Activated naive CD4-positive, alpha-beta T cell treated with anti-CD3 and anti-CD28 coated beads, Interleukin-2, amount 10 ng/mL, durations not matched to agents 7 days and 5 days (primary cell): ENCODE data around the gene SLC39A5.
A peak's percentile ranks its signal among the peaks of the same experiment; 100 is the strongest.

Experiments used
- CTCF ChIA-PET: fragments of 350-600 bp; sonication (Branson Sonifier 250); formaldehyde crosslinking; loops from one replicate; lab custom pipeline; 2021; ENCODE audit warnings: antibody characterized with exemption; lab: Charles Lee
- DNase-seq: peaks from one replicate; pipeline ENCODE4 v3.0.0-alpha.2; 2020
- H3K27ac Mint-ChIP-seq: one replicate; pipeline ENCODE4 v1.8.0; 2021; ENCODE audit warnings: mild to moderate bottlenecking, moderate library complexity, mixed read lengths
- H3K27me3 Mint-ChIP-seq: one replicate; pipeline ENCODE4 v1.8.0; 2021; ENCODE audit warnings: mild to moderate bottlenecking, mixed read lengths
- H3K36me3 Mint-ChIP-seq: one replicate; pipeline ENCODE4 v1.8.0; 2021; ENCODE audit warnings: mixed read lengths
- H3K4me1 Mint-ChIP-seq: one replicate; pipeline ENCODE4 v1.8.0; 2021; ENCODE audit warnings: mixed read lengths
- H3K4me3 Mint-ChIP-seq: one replicate; pipeline ENCODE4 v1.8.0; 2021; ENCODE audit warnings: mild to moderate bottlenecking, moderate library complexity, mixed read lengths
- H3K9me3 Mint-ChIP-seq: one replicate; pipeline ENCODE4 v1.8.0; 2021; ENCODE audit warnings: mixed read lengths

The SLC39A5 gene

GRCh38 chr12:56241424-56242303, 11.8 kb downstream of the SLC39A5 start:
- Mint-ChIP-seq H3K27me3 (no peaks in the 10 kb centered on the region), H3K36me3 (peaks cover 33% of the 10 kb centered on the region), H3K9me3 (no peaks in the 10 kb centered on the region), H3K4me1 (no peaks in the 10 kb centered on the region), H3K4me3 (no peak overlapping the region), H3K27ac (no peak overlapping the region)
- CTCF ChIA-PET = no interaction called here
- DNase-seq = no peak

DNA sequence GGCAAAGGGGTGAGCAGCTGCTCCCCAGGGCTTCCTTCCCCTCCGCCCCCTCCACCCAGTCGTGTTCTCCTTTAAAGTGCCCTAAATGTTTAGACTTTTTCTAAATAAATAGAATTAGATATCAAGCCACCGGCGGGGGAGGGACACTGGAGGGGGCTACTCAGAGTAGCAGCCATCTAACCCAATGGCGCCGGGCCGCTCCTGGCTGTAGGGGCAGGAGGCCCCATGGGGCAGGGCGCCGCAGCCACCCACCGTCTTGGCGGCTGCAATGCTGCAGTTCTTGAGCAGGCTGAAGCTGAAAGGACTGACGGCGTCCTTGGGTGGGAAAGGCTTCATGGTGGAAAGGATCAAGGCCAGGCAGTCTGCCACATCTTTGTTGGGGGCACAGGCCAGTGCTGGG, 13.1 kb downstream of the SLC39A5 start:
- H3K4me1 Mint-ChIP-seq = no peaks in the 10 kb centered on the region
- H3K9me3 Mint-ChIP-seq = no peaks in the 10 kb centered on the region
- no peak overlapping the region for H3K27ac Mint-ChIP-seq
- no peak overlapping the region for H3K4me3 Mint-ChIP-seq
- CTCF ChIA-PET = no interaction called here
- H3K36me3 Mint-ChIP-seq = peaks cover 42% of the 10 kb centered on the region
- DNase-seq = no peak
- no peaks in the 10 kb centered on the region for H3K27me3 Mint-ChIP-seq

GRCh38 chr12:56243731-56244181, 13.9 kb downstream of the SLC39A5 start:
- Mint-ChIP-seq H3K4me1 (no peaks in the 10 kb centered on the region), H3K27me3 (no peaks in the 10 kb centered on the region), H3K36me3 (peaks cover 43% of the 10 kb centered on the region), H3K9me3 (no peaks in the 10 kb centered on the region), H3K27ac (no peak overlapping the region), H3K4me3 (no peak overlapping the region)
- CTCF ChIA-PET = no interaction called here
- DNase-seq = no peak

DNA sequence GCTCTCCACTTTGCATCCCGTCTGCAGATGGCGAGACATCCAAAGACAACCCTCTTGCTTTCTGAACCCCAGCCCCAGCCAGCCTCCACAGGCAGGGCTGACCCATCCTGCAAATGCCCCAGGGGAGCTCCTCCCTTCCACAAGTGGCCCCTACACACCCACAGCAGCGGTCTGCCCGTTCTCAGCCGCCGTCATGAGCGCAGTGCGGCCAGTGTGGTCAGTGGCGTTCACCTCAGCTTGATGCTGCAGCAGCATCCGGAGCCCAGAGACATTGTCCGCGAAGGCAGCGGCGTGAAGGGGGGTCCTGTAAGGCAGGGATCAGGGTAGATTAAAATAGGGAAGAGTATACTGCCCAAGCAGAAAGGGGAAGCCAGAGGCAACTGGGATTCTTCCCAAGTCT, 14.6 kb downstream of the SLC39A5 start:
- H3K4me1 Mint-ChIP-seq = no peaks in the 10 kb centered on the region
- H3K36me3 Mint-ChIP-seq = peaks cover 46% of the 10 kb centered on the region
- no peak for DNase-seq
- CTCF ChIA-PET = interaction anchor here (0.5 kb wide), 1 partner anchor 42 kb away, joined by 3 read pairs; no protein-coding TSS in a partner anchor
- no peaks in the 10 kb centered on the region for H3K9me3 Mint-ChIP-seq
- no peaks in the 10 kb centered on the region for H3K27me3 Mint-ChIP-seq
- no peak overlapping the region for H3K27ac Mint-ChIP-seq
- no peak overlapping the region for H3K4me3 Mint-ChIP-seq

- H3K9me3 Mint-ChIP-seq = no peaks in the 10 kb centered on the region
- no peak overlapping the region for H3K4me3 Mint-ChIP-seq
- CTCF ChIA-PET = interaction anchor here (1.4 kb wide), 1 partner anchor 9 kb away, joined by 3 read pairs; no protein-coding TSS in a partner anchor
- no peaks in the 10 kb centered on the region for H3K27me3 Mint-ChIP-seq
- no peaks in the 10 kb centered on the region for H3K4me1 Mint-ChIP-seq
- DNase-seq = no peak
- no peak overlapping the region for H3K27ac Mint-ChIP-seq
- H3K36me3 Mint-ChIP-seq = peaks cover 44% of the 10 kb centered on the region
Measured at GRCh38 chr12:56247923-56248322, 18.1 kb downstream of the SLC39A5 start.

GRCh38 chr12:56248711-56249110, 18.9 kb downstream of the SLC39A5 start:
- DNase-seq = no peak
- Mint-ChIP-seq H3K9me3 (no peaks in the 10 kb centered on the region), H3K36me3 (peaks cover 49% of the 10 kb centered on the region), H3K4me1 (no peaks in the 10 kb centered on the region), H3K27me3 (no peaks in the 10 kb centered on the region), H3K27ac (peak overlapping the region; percentile 20), H3K4me3 (no peak overlapping the region)
- CTCF ChIA-PET = interaction anchor here (1.4 kb wide), 1 partner anchor 8 kb away, joined by 3 read pairs; no protein-coding TSS in a partner anchor

DNA sequence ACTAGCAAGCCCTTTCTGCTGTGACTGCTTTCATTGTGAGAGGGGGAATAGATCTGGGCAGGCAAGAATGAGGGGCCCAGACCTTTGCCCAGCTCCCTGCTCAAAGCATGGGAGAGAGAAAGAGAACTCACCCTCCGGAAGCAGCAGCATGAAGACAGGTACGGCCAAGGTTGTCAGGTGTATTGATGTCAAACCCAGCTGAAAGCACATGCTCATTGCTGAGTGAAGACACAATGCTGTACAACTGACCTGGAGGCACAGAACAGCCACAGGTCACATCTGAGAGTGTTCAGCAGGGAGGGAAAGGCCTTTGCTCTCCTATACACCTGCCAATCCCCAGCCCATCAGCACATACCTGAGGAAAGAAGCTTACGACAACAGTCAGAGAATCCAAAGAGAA, 22.8 kb downstream of the SLC39A5 start:
- H3K4me1 Mint-ChIP-seq = peaks cover 12% of the 10 kb centered on the region
- no peaks in the 10 kb centered on the region for H3K9me3 Mint-ChIP-seq
- no peak for DNase-seq
- H3K4me3 Mint-ChIP-seq = no peak overlapping the region
- CTCF ChIA-PET = interaction anchor here (1.6 kb wide), 1 partner anchor 30 kb away, joined by 5 read pairs; the partner anchor contains the start of gene RNF41
- H3K36me3 Mint-ChIP-seq = peaks cover 34% of the 10 kb centered on the region
- no peaks in the 10 kb centered on the region for H3K27me3 Mint-ChIP-seq
- H3K27ac Mint-ChIP-seq = no peak overlapping the region

DNA sequence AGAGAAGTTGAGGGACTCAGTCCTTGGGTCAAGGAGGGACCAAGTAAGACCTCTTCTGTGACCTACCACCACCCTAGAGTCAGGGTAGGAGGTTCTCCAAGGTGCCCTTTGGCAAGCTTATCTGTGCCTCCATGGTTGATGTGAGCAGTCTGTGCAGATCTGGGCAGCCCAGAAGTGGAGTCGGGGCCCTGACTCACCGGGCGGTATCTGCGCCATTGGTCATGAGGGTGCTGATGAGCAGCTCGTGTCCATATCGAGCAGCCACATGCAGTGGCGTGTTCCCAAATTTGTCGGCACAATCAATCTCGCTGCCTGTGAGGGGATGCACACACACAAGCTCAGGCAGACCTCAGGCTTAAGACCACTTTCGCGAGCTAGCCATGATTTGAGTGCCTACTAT, 23.2 kb downstream of the SLC39A5 start:
- Mint-ChIP-seq H3K27ac (no peak overlapping the region), H3K9me3 (no peaks in the 10 kb centered on the region), H3K4me1 (peaks cover 12% of the 10 kb centered on the region), H3K4me3 (no peak overlapping the region), H3K27me3 (no peaks in the 10 kb centered on the region), H3K36me3 (peaks cover 31% of the 10 kb centered on the region)
- no peak for DNase-seq
- CTCF ChIA-PET = interaction anchor here (1.6 kb wide), 1 partner anchor 31 kb away, joined by 5 read pairs; the partner anchor contains the start of gene RNF41

DNA sequence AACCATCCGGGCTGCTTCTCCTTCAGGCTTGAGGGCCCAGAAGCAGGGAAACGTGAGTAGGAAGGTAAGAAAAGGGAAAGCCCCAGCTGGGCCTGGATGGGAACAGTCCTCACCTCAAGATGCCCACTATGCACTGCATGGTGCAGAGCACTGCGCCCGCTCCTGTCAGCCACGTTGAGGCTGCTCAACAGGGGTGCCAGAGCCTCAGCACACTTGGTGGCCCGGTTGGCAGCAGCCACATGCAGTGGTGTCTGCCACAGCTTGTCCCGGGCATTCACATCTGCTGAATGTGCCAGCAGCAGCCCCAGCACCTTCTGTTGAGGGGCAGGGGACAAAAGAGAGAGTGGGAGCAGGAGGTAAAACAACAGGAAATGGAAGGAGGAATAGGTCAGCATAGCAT, 25.8 kb downstream of the SLC39A5 start:
- Mint-ChIP-seq H3K9me3 (no peaks in the 10 kb centered on the region), H3K27ac (no peak overlapping the region), H3K27me3 (peaks cover 5% of the 10 kb centered on the region), H3K4me1 (peaks cover 19% of the 10 kb centered on the region), H3K4me3 (no peak overlapping the region), H3K36me3 (peaks cover 28% of the 10 kb centered on the region)
- no peak for DNase-seq
- CTCF ChIA-PET = interaction anchor here (1.1 to 4.0 kb wide), 3 partner anchors 11 to 66 kb away, joined by 3 to 33 read pairs (median 18); partner anchors contain the start of genes COQ10A and SMARCC2

GRCh38 chr12:56256326-56256960, 26.6 kb downstream of the SLC39A5 start:
- Mint-ChIP-seq H3K4me1 (peaks cover 19% of the 10 kb centered on the region), H3K36me3 (peaks cover 28% of the 10 kb centered on the region), H3K27me3 (peaks cover 5% of the 10 kb centered on the region), H3K4me3 (peak overlapping the region; percentile 82), H3K27ac (peak overlapping the region; percentile 54), H3K9me3 (no peaks in the 10 kb centered on the region)
- DNase-seq = no peak
- CTCF ChIA-PET = interaction anchor here (1.0 to 4.0 kb wide), 6 partner anchors 8 to 138 kb away, joined by 3 to 33 read pairs (median 4); partner anchors contain the start of genes COQ10A, SMARCC2 and ZC3H10

GRCh38 chr12:56257071-56257470, 27.2 kb downstream of the SLC39A5 start:
- H3K9me3 Mint-ChIP-seq = no peaks in the 10 kb centered on the region
- H3K36me3 Mint-ChIP-seq = peaks cover 24% of the 10 kb centered on the region
- H3K27me3 Mint-ChIP-seq = peaks cover 5% of the 10 kb centered on the region
- no peak for DNase-seq
- H3K27ac Mint-ChIP-seq = peak overlapping the region; percentile 54
- CTCF ChIA-PET = interaction anchor here (0.8 to 4.0 kb wide), 7 partner anchors 9 to 139 kb away, joined by 3 to 33 read pairs (median 4); partner anchors contain the start of genes COQ10A, CS, SMARCC2 and ZC3H10
- peak overlapping the region; percentile 82 for H3K4me3 Mint-ChIP-seq
- H3K4me1 Mint-ChIP-seq = peaks cover 19% of the 10 kb centered on the region

DNA sequence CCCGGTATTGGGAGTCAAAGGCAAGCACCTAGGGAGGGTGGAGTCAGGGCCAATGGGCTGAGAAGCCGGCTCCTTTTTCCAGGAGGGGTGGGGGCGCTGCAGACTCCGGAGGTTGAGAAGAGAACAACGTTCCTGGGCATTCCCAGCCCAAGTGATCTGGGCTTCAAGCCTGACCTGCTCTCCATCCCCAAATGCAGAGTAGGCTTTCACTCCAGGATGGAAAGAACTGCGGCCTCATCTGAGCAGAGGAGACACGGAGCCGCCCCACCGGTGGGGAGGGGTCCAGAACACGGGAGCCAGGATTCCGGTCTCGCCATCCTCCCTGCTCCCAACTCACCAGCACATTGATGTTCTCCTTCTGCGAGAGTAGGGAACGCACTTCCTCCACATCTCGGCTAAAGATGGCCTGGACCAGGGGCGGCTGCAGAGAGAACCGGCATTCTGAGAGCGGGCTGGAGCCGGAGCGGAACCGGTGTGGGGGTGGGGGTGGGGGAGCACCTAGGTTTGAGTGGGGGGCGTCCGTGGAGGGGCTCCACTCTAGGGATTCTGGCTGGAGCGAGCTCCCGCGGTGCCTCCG, 27.7 kb downstream of the SLC39A5 start:
- Mint-ChIP-seq H3K4me1 (peaks cover 19% of the 10 kb centered on the region), H3K27ac (peak overlapping the region; percentile 74), H3K27me3 (peaks cover 5% of the 10 kb centered on the region), H3K4me3 (peak overlapping the region; percentile 82), H3K9me3 (no peaks in the 10 kb centered on the region), H3K36me3 (peaks cover 21% of the 10 kb centered on the region)
- DNase-seq = no peak
- CTCF ChIA-PET = interaction anchor here (0.8 to 4.0 kb wide), 13 partner anchors 8 to 207 kb away, joined by 3 to 33 read pairs (median 4); partner anchors contain the start of genes COQ10A, CS, SMARCC2 and ZC3H10

GRCh38 chr12:56258068-56258819, 28.4 kb downstream of the SLC39A5 start, which contains the start of gene ANKRD52:
ANKRD52 (minus strand) TSS chr12:56258384; CDS start chr12:56258269, 115 bp downstream.
- Mint-ChIP-seq H3K36me3 (peaks cover 15% of the 10 kb centered on the region), H3K4me3 (peak within 1 kb of the TSS; percentile 82), H3K9me3 (no peaks in the 10 kb centered on the region), H3K4me1 (peaks cover 19% of the 10 kb centered on the region), H3K27ac (peak within 1 kb of the TSS; percentile 85), H3K27me3 (peaks cover 5% of the 10 kb centered on the region)
- peak; percentile 84 for DNase-seq
- CTCF ChIA-PET = interaction anchor here (0.8 to 4.0 kb wide), 11 partner anchors 8 to 206 kb away, joined by 3 to 33 read pairs (median 4); partner anchors contain the start of genes COQ10A, CS, SMARCC2 and ZC3H10
